GM12878 (cell line): ENCODE data around the gene RPLP1. TPM values are rescaled to one million over a fixed set of nuclear protein-coding genes. Genes with fewer than 3 reads are reported as not detected.

Source experiments
- ATAC-seq: fragments of 200-7000 bp; cut with Tn5 transposase; 3 replicates; pipeline ENCODE4 v1.9.1; 2020; ENCODE audit warnings: mild to moderate bottlenecking, moderate library complexity
- BruUV-seq: library from RNA; stranded (reverse); fragments of 400-500 nt; replicated peaks from 2 replicates; lab custom pipeline; 2021; lab: Mats Ljungman, UMichigan
- CTCF ChIA-PET: fragments of 300-600 bp; sonication (Branson Sonifier 250); formaldehyde crosslinking; extraction: SDS; loops from one replicate; lab custom pipeline; 2021; ENCODE audit warnings: inconsistent platforms; lab: Yijun Ruan, JAX
- POLR2A ChIA-PET: fragments of 350-600 bp; formaldehyde crosslinking; extraction: SDS; loops from one replicate; lab custom pipeline; 2021; ENCODE audit warnings: inconsistent platforms; lab: Charles Lee
- RAD21 ChIA-PET: fragments of 300-600 bp; sonication (Branson Sonifier 250); formaldehyde crosslinking; loops from one replicate; lab custom pipeline; 2023; ENCODE audit warnings: antibody characterized with exemption; ENCODE audit not compliant: unreplicated experiment; lab: Charles Lee
- SMC1A ChIA-PET: fragments of 300-600 bp; sonication (Branson Sonifier 250); formaldehyde crosslinking; loops from one replicate; lab custom pipeline; 2023; ENCODE audit not compliant: unreplicated experiment, uncharacterized antibody; lab: Charles Lee
- DNase-seq: peaks from one replicate; pipeline ENCODE4 v3.0.0-alpha.2; 2011; ENCODE audit warnings: low read depth, low spot score
- FAIRE-seq: peaks from 3 replicates; lab custom pipeline; 2011; peaks lifted over from hg19 to GRCh38; lab: Jason Lieb, UNC
- H2AFZ ChIP-seq: 2 replicates; pipeline ENCODE4 v1.6.0; 2011; ENCODE audit warnings: low read depth, low read length, control low read depth; ENCODE audit not compliant: control insufficient read depth
- H3K27ac ChIP-seq: 2 replicates; pipeline ENCODE4 v1.5.1; 2011; ENCODE audit warnings: control low read depth; ENCODE audit not compliant: control insufficient read depth, insufficient read depth
- H3K27me3 ChIP-seq, 2 experiments: replicated peaks in 1 of 2; 2 replicates each; pipeline versions ENCODE4 v1.6.0 to v1.6.1; 2011; ENCODE audit warnings: low read length in 1 of 2; ENCODE audit not compliant: control insufficient read depth in 2 of 2, insufficient read depth in 2 of 2
- H3K36me3 ChIP-seq, 2 experiments: 2 replicates each; pipeline ENCODE4 v1.5.1; 2011; ENCODE audit warnings: low read length in 1 of 2; ENCODE audit not compliant: control insufficient read depth in 2 of 2, insufficient read depth in 2 of 2
- H3K4me1 ChIP-seq: 2 replicates; pipeline ENCODE4 v1.6.1; 2011; ENCODE audit warnings: mild to moderate bottlenecking, low read length, moderate library complexity, mixed read lengths; ENCODE audit not compliant: control insufficient read depth, insufficient read depth
- H3K4me2 ChIP-seq: 2 replicates; pipeline ENCODE4 v1.6.0; 2011; ENCODE audit warnings: control low read depth; ENCODE audit not compliant: control insufficient read depth, insufficient read depth
- H3K4me3 ChIP-seq: fragments of 200-600 bp; sonication (generic); 2 replicates; pipeline ENCODE4 v1.5.1; 2016
- H3K79me2 ChIP-seq: 2 replicates; pipeline ENCODE4 v1.6.0; 2011; ENCODE audit warnings: low read length; ENCODE audit not compliant: control insufficient read depth, insufficient read depth
- H3K9ac ChIP-seq: 2 replicates; pipeline ENCODE4 v1.8.0; 2011; ENCODE audit warnings: low read length, control low read depth, mixed read lengths; ENCODE audit not compliant: control insufficient read depth, insufficient read depth
- H3K9me3 ChIP-seq: replicated peaks from 3 replicates; pipeline ENCODE4 v1.5.1; 2011; ENCODE audit warnings: mild to moderate bottlenecking, low read length; ENCODE audit not compliant: control insufficient read depth, insufficient read depth
- H4K20me1 ChIP-seq: 2 replicates; pipeline ENCODE4 v1.6.0; 2011; ENCODE audit not compliant: control insufficient read depth, insufficient read depth
- CBFB ChIP-seq: IDR thresholded peaks from 2 replicates; pipeline ENCODE4 v1.6.1; 2016; ENCODE audit warnings: antibody characterized with exemption, low read depth
- CEBPZ ChIP-seq: fragments of 150-350 bp; IDR thresholded peaks from 2 replicates; pipeline ENCODE4 v1.6.1; 2016; ENCODE audit warnings: low read depth, low read length
- CREB1 ChIP-seq: IDR thresholded peaks from 2 replicates; pipeline ENCODE4 v1.6.1; 2012; ENCODE audit warnings: low read depth, mild to moderate bottlenecking, inconsistent platforms
- CREM ChIP-seq: IDR thresholded peaks from 2 replicates; pipeline ENCODE4 v1.6.1; 2014; ENCODE audit warnings: antibody characterized with exemption, low read depth
- CTCF ChIP-seq, 3 experiments: IDR thresholded peaks in 2 of 3; conservative IDR thresholded peaks in 1 of 3; 2 replicates each; pipeline ENCODE4 v1.5.1; 2011; ENCODE audit warnings: low read depth in 3 of 3, low read length in 3 of 3, mild to moderate bottlenecking in 3 of 3, control low read depth in 2 of 3, moderate library complexity in 2 of 3, inconsistent platforms in 1 of 3, mixed read lengths in 1 of 3; ENCODE audit not compliant: control insufficient read depth in 2 of 3, insufficient read depth in 1 of 3; ENCODE audit errors: extremely low read depth in 1 of 3
- GABPA ChIP-seq: IDR thresholded peaks from 2 replicates; pipeline ENCODE4 v1.6.1; 2014; ENCODE audit warnings: antibody characterized with exemption, low read depth, mild to moderate bottlenecking, inconsistent platforms
- GATAD2B ChIP-seq: fragments of 450-650 bp; conservative IDR thresholded peaks from 2 replicates; pipeline ENCODE4 v1.6.1; 2017; ENCODE audit warnings: low read depth, mild to moderate bottlenecking, moderate library complexity
- IKZF2 ChIP-seq, 2 experiments: fragments of 450-650 bp; IDR thresholded peaks; 2 replicates each; pipeline ENCODE4 v1.6.1; 2017; ENCODE audit warnings: mild to moderate bottlenecking in 2 of 2, moderate library complexity in 2 of 2
- RB1 ChIP-seq: fragments of 450-650 bp; formaldehyde crosslinking; IDR thresholded peaks from 2 replicates; pipeline ENCODE4 v1.6.1; 2017; ENCODE audit warnings: mild to moderate bottlenecking, borderline replicate concordance
- RUNX3 ChIP-seq: IDR thresholded peaks from 2 replicates; pipeline ENCODE4 v1.6.1; 2012; ENCODE audit warnings: low read length, inconsistent platforms
- SPI1 ChIP-seq: IDR thresholded peaks from 2 replicates; pipeline ENCODE4 v1.6.1; 2011; ENCODE audit warnings: low read depth, mild to moderate bottlenecking, low read length, moderate library complexity, borderline replicate concordance; ENCODE audit not compliant: insufficient read depth
- SREBF1 ChIP-seq: IDR thresholded peaks from 2 replicates; pipeline ENCODE4 v1.6.1; 2012; ENCODE audit warnings: mild to moderate bottlenecking, low read length
- STAT3 ChIP-seq: IDR thresholded peaks from 2 replicates; pipeline ENCODE4 v1.6.1; 2011; ENCODE audit warnings: low read depth, low read length, improper control_type of control experiment
- WGBS: methylation state at CpG from one replicate; pipeline ENCODE4 v1.1.6; 2016; ENCODE audit warnings: low lambda C conversion rate; ENCODE audit not compliant: insufficient replicate concordance, insufficient coverage; ENCODE audit errors: missing lambda C conversion rate; 5-methylcytosine and 5-hydroxymethylcytosine counted together
- in situ Hi-C: fragments of 300-500 bp; cut with MboI; formaldehyde crosslinking; loops from 9 replicates; pipeline ENCODE4 v1.14.3; 2018; ENCODE audit warnings: mixed read lengths
- intact Hi-C: fragments of 100-400 bp; cut with micrococcal nuclease; formaldehyde crosslinking; loops from one replicate; pipeline ENCODE4 v1.14.2; 2022; ENCODE audit not compliant: unreplicated experiment
- polyA plus RNA-seq, 11 experiments: library from polyadenylated mRNA; depleted of rRNA in 4 of 11; unstranded in 6 of 11; stranded (reverse) in 5 of 11; fragments of >200 nt; fragmentation: Nextera tagmentation in 4 of 11; fragmentation: Illumina TruSeq in 1 of 11; extraction: Ambion mirVana in 4 of 11; extraction: Trizol in 1 of 11; gene quantifications; 1 replicate in 1 of 11; 2 replicates in 10 of 11; pipeline versions ENCODE4 v1.2.1 to v1.2.3, GENCODE V29; 2011 to 2016; ENCODE audit warnings: inconsistent platforms in 2 of 11, missing spikeins in 2 of 11, low read depth in 1 of 11
- total RNA-seq, 4 experiments: library from RNA; depleted of rRNA in 3 of 4; stranded (reverse); fragments of >200 nt in 3 of 4; fragmentation: Illumina TruSeq in 1 of 4; extraction: Trizol in 1 of 4; gene quantifications; 2 replicates each; pipeline versions ENCODE4 v1.2.1 to v1.2.3, GENCODE V29; 2013 to 2021

RPLP1 gene
- total and polyA plus RNA-seq, 10 of the 15 experiments (the other 5 are each of a cell fraction or from before 2014, with no cell fraction given): 217 to 3,098 (median 1,664) TPM

DNA sequence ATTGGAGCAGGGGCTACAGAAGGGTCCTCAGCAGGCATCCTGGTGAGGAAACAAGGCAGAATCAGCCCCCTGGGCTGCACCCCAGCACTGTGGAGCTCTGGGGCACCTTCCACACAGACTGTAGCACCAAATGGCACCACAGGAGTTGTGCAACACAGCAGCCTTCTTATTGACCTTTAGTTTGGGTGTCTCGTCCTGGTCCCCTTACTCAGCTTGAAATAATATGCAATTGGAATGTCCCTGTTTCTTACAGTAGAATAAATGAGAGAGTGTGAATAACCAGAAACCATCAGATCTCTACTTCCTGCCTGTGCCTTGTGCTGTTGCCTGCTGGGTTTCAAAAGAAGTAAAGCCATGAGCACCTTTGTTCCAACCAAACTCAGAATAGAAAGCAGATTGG lies 44.5 kb downstream of the RPLP1 start:
- no peaks in the 10 kb centered on the region for H3K79me2 ChIP-seq
- ChIA-PET RAD21 (no interaction called here), SMC1A (no interaction called here), POLR2A (no interaction called here), CTCF (no interaction called here)
- in situ Hi-C loops: no loop called here
- H3K4me2 ChIP-seq: no peak overlapping the region
- H2AFZ ChIP-seq: no peak overlapping the region
- no peaks in the 10 kb centered on the region for H3K36me3 ChIP-seq
- no TSS peak for BruUV-seq
- DNase-seq: no peak
- intact Hi-C loops: no loop called here
- no peaks in the 10 kb centered on the region for H3K4me1 ChIP-seq
- no peak overlapping the region for H3K9ac ChIP-seq
- WGBS: 10% methylated on average over 1 of the region's 1 CpG
- no peak for FAIRE-seq
- H4K20me1 ChIP-seq: no peaks in the 10 kb centered on the region; the same call in 1 of the 2 replicates
- no peak overlapping the region for H3K4me3 ChIP-seq
- no peak for ATAC-seq
- TF ChIP-seq CREM (no peak), CBFB (no peak), RB1 (no peak), CEBPZ (no peak), RUNX3 (no peak), IKZF2 (IDR thresholded peaks at IDR 0.05) (no peak), GABPA (no peak), STAT3 (no peak), SPI1 (no peak), CTCF (IDR thresholded peaks at IDR 0.05 in 2 of 3, conservative IDR thresholded peaks at IDR 0.05 in 1 of 3; ENCODE audit: control insufficient read depth in 2 of 3, extremely low read depth in 1 of 3, insufficient read depth in 1 of 3, low read depth in 3 of 3, low read length in 3 of 3) (no peak), CREB1 (no peak), SREBF1 (no peak), GATAD2B (no peak)
- H3K27me3 ChIP-seq: no peaks in the 10 kb centered on the region
- H3K27ac ChIP-seq: no peak overlapping the region
- H3K9me3 ChIP-seq: no peaks in the 10 kb centered on the region
